NCI-H146 treated with DMSO at 0.1 percent for 48 hours (cell line): Measurements from ENCODE around the gene BMP8A.
"Not testable (repeated sequence)": the region's sequence is repeated elsewhere in the genome, so short reads cannot be mapped to it uniquely, and the experiment has no call there.

Source experiments
- DNase-seq: peaks from one replicate; lab custom pipeline; 2025; ENCODE audit not compliant: unreplicated experiment; lab: John Stamatoyannopoulos, UW

Gene BMP8A

GRCh38 chr1:39504436-39504835 is 13.0 kb downstream of the BMP8A start:
- DNase-seq: not testable (repeated sequence)

- no peak for DNase-seq
Observed at GRCh38 chr1:39505289-39505688, 13.9 kb downstream of the BMP8A start.

GRCh38 chr1:39507230-39507928 is 15.9 kb downstream of the BMP8A start:
- DNase-seq: no peak

- no peak for DNase-seq
Observed at GRCh38 chr1:39508266-39508665, 16.8 kb downstream of the BMP8A start.

- no peak for DNase-seq
Observed at GRCh38 chr1:39508857-39509305, 17.4 kb downstream of the BMP8A start.

- DNase-seq: no peak
Observed at GRCh38 chr1:39509360-39510009, 18.0 kb downstream of the BMP8A start.

- not testable (repeated sequence) for DNase-seq
Observed at GRCh38 chr1:39510570-39511186, 19.2 kb downstream of the BMP8A start.

- not testable (repeated sequence) for DNase-seq
Observed at GRCh38 chr1:39511477-39511876, 20.0 kb downstream of the BMP8A start.

GRCh38 chr1:39512234-39512847 is 20.9 kb downstream of the BMP8A start:
- not testable (repeated sequence) for DNase-seq

GRCh38 chr1:39514710-39515124 is 23.3 kb downstream of the BMP8A start:
- DNase-seq: not testable (repeated sequence)

- not testable (repeated sequence) for DNase-seq
Observed at GRCh38 chr1:39515131-39516086, 24.0 kb downstream of the BMP8A start.

- not testable (repeated sequence) for DNase-seq
Observed at GRCh38 chr1:39516841-39517240, 25.4 kb downstream of the BMP8A start.

- not testable (repeated sequence) for DNase-seq
Observed at GRCh38 chr1:39517936-39518335, 26.5 kb downstream of the BMP8A start.

GRCh38 chr1:39519376-39519775 is 27.9 kb downstream of the BMP8A start:
- not testable (repeated sequence) for DNase-seq

GRCh38 chr1:39522221-39522620 is 30.8 kb downstream of the BMP8A start:
- not testable (repeated sequence) for DNase-seq

GRCh38 chr1:39522661-39523567 is 31.5 kb downstream of the BMP8A start:
- no peak for DNase-seq

- DNase-seq: no peak
Observed at GRCh38 chr1:39524171-39524570, 32.7 kb downstream of the BMP8A start.

- no peak for DNase-seq
Observed at GRCh38 chr1:39524591-39525365, 33.3 kb downstream of the BMP8A start.
